Brain microvascular endothelial cell (primary cell): ENCODE data around the gene OR5K3.

Experiments
- DNase-seq: peaks from one replicate; pipeline ENCODE4 v3.0.0-alpha.2; 2020
- H3K27ac ChIP-seq: fragments of 250-450 bp; sonication (Bioruptor Pico); 2 replicates; pipeline ENCODE4 v1.5.1; 2020; ENCODE audit warnings: mild to moderate bottlenecking, moderate library complexity
- H3K27me3 ChIP-seq: fragments of 250-450 bp; sonication (Bioruptor Pico); replicated peaks from 2 replicates; pipeline ENCODE4 v1.5.1; 2020; ENCODE audit warnings: mild to moderate bottlenecking
- H3K36me3 ChIP-seq: fragments of 250-450 bp; sonication (Bioruptor Pico); replicated peaks from 2 replicates; pipeline ENCODE4 v1.5.1; 2020; ENCODE audit warnings: mild to moderate bottlenecking
- H3K4me3 ChIP-seq: 2 replicates; pipeline ENCODE4 v1.5.1; 2011; ENCODE audit warnings: low read depth, mild to moderate bottlenecking, control low read depth, low read length, moderate library complexity
- CTCF ChIP-seq: IDR thresholded peaks from 2 replicates; pipeline ENCODE4 v1.5.1; 2011; ENCODE audit warnings: low read depth, mild to moderate bottlenecking, moderate library complexity, low read length, control low read depth, inconsistent platforms; ENCODE audit errors: missing control alignments
- in situ Hi-C: cut with HindIII; loops from 2 replicates; pipeline ENCODE4 v1.10.0; 2017; ENCODE audit warnings: low sequenced_read_pairs, low pct_ligation_motif_present

The OR5K3 gene

DNA sequence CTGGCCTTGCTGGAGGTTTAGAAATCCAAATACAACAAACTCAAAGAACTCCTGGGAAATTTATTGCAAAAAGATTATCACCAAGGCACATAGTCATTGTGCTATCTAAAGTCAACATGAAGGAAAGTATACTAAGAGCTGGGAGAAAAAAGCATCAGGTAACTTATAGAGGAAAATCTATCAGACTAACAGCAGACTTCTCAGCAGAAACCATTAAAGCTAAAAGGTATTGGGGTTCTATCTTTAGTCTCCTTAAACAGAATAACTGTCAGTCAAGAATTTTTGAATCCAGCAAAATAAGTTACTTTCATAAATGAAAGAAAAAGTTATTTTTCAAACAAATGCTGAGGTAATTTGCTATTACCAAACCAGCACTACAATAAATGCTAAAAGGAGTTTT lies 8.0 kb downstream of the OR5K3 start:
- H3K36me3 ChIP-seq: no peaks in the 10 kb centered on the region
- no peak for TF ChIP-seq CTCF
- no peak for DNase-seq
- H3K4me3 ChIP-seq: no peak overlapping the region
- in situ Hi-C loops: no loop called here
- H3K27me3 ChIP-seq: no peaks in the 10 kb centered on the region
- H3K27ac ChIP-seq: no peak overlapping the region

- in situ Hi-C loops: no loop called here
- TF ChIP-seq CTCF: no peak
- no peak for DNase-seq
- Histone ChIP-seq H3K27me3 (no peaks in the 10 kb centered on the region), H3K4me3 (no peak overlapping the region), H3K36me3 (no peaks in the 10 kb centered on the region), H3K27ac (no peak overlapping the region)
Observed at GRCh38 chr3:98402507-98402906, 12.0 kb downstream of the OR5K3 start.

GRCh38 chr3:98404010-98404409 lies 13.5 kb downstream of the OR5K3 start:
- no peak overlapping the region for H3K27ac ChIP-seq
- H3K27me3 ChIP-seq: no peaks in the 10 kb centered on the region
- H3K4me3 ChIP-seq: no peak overlapping the region
- in situ Hi-C loops: no loop called here
- no peak for DNase-seq
- H3K36me3 ChIP-seq: no peaks in the 10 kb centered on the region
- TF ChIP-seq CTCF: no peak

DNA sequence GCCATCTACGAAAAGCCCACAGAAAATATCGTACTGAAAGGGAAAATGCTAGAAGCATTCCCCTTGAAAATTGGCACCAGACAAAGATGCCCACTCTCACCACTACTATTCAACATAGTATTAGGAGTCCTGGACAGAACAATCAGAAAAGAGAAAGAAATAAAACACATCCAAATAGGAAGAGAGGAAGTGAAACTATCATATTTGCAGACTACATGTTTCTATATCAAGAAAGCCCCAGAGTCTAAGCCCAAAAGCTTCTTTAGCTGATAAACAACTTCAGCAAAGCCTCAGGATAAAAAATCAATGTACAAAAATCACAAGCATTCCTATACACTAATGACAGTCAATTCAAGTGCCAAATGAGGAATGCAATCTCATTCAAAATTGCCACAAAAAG lies 15.6 kb downstream of the OR5K3 start:
- H3K27me3 ChIP-seq: no peaks in the 10 kb centered on the region
- in situ Hi-C loops: no loop called here
- H3K4me3 ChIP-seq: no peak overlapping the region
- H3K36me3 ChIP-seq: no peaks in the 10 kb centered on the region
- H3K27ac ChIP-seq: no peak overlapping the region
- DNase-seq: no peak
- no peak for TF ChIP-seq CTCF

DNA sequence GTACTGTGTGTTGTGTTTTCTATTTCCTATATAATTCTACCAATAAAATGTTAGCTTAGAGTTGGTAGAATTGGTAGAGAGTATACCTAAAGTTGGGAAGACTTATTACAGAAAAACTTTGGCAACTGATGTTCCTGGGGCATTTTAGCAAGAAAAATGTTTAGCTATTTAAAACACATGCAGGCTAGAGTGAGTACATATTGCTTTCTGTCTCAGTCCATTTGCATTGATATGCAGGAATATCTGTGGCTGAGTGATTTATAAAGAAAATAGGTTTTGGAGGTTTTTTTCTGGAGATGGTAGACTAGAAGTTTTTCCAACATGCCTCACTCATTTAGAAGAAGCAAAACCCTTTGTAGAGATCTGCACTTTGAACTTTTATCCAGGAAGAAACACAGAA lies 42.1 kb downstream of the OR5K3 start:
- Histone ChIP-seq H3K4me3 (no peak overlapping the region), H3K36me3 (no peaks in the 10 kb centered on the region)
- in situ Hi-C loops: no loop called here

More for the DNA sequence above, 42.1 kb downstream of the OR5K3 start:
- no peak for DNase-seq
- Histone ChIP-seq H3K27me3 (no peaks in the 10 kb centered on the region), H3K27ac (no peak overlapping the region)
- TF ChIP-seq CTCF: no peak
